Osteoblast (primary cell): ENCODE data around the gene TRPC4. TPM values are rescaled to one million over a fixed set of nuclear protein-coding genes. Genes with fewer than 3 reads are reported as not detected.

Source experiments
- DNase-seq: peaks from one replicate; pipeline ENCODE4 v3.0.0; 2011; ENCODE audit warnings: low spot score, mixed read lengths; ENCODE audit not compliant: insufficient read length; ENCODE audit errors: missing footprints
- H2AFZ ChIP-seq: 2 replicates; pipeline ENCODE4 v1.6.0; 2011; ENCODE audit warnings: mild to moderate bottlenecking, low read length
- H3K27ac ChIP-seq: 2 replicates; pipeline ENCODE4 v1.5.1; 2011; ENCODE audit warnings: mild to moderate bottlenecking, low read depth, low read length, moderate library complexity
- H3K27me3 ChIP-seq: 2 replicates; pipeline ENCODE4 v1.6.0; 2012; ENCODE audit warnings: mild to moderate bottlenecking, control low read depth, inconsistent platforms, low read length, moderate library complexity; ENCODE audit not compliant: insufficient read depth
- H3K36me3 ChIP-seq: 2 replicates; pipeline ENCODE4 v1.5.1; 2011; ENCODE audit warnings: mild to moderate bottlenecking, low read length, control low read depth, moderate library complexity; ENCODE audit not compliant: insufficient read depth
- H3K4me1 ChIP-seq: 2 replicates; pipeline ENCODE4 v1.5.1; 2011; ENCODE audit warnings: mild to moderate bottlenecking, low read length, control low read depth, moderate library complexity; ENCODE audit not compliant: insufficient read depth
- H3K4me2 ChIP-seq: 2 replicates; pipeline ENCODE4 v1.6.0; 2011; ENCODE audit warnings: mild to moderate bottlenecking, low read length; ENCODE audit not compliant: insufficient read depth
- H3K4me3 ChIP-seq: fragments of 200-600 bp; sonication (generic); 3 replicates; pipeline ENCODE4 v1.5.1; 2012; ENCODE audit warnings: mild to moderate bottlenecking, low read length, inconsistent platforms; ENCODE audit not compliant: insufficient read depth
- H3K79me2 ChIP-seq: 2 replicates; pipeline ENCODE4 v1.6.0; 2012; ENCODE audit warnings: mild to moderate bottlenecking, low read length, control low read depth, inconsistent platforms; ENCODE audit not compliant: insufficient read depth
- H3K9me3 ChIP-seq: 2 replicates; pipeline ENCODE4 v1.5.1; 2011; ENCODE audit warnings: low read depth, low read length, control low read depth
- H4K20me1 ChIP-seq: 2 replicates; pipeline ENCODE4 v1.6.0; 2012; ENCODE audit warnings: mild to moderate bottlenecking, low read length, control low read depth; ENCODE audit not compliant: insufficient read depth
- CTCF ChIP-seq: IDR thresholded peaks from 2 replicates; pipeline ENCODE4 v1.5.1; 2011; ENCODE audit warnings: mild to moderate bottlenecking, low read depth, low read length, moderate library complexity; ENCODE audit errors: extremely low read depth
- total RNA-seq: library from RNA; depleted of rRNA; stranded (reverse); fragments of >200 nt; gene quantifications from 2 replicates; pipeline ENCODE4 v1.2.3, GENCODE V29; 2012

The TRPC4 gene
- total RNA-seq, 1 donor = 9.8 TPM

GRCh38 chr13:37893321-37893720, 23.7 kb upstream of the TRPC4 start:
- H3K4me3 ChIP-seq = no peak overlapping the region
- no peak overlapping the region for H3K27ac ChIP-seq
- no peaks in the 10 kb centered on the region for H3K9me3 ChIP-seq
- DNase-seq = no peak
- no peaks in the 10 kb centered on the region for H3K79me2 ChIP-seq
- TF ChIP-seq CTCF = no peak
- H3K4me2 ChIP-seq = no peak overlapping the region
- H4K20me1 ChIP-seq = no peaks in the 10 kb centered on the region
- H3K36me3 ChIP-seq = no peaks in the 10 kb centered on the region
- no peaks in the 10 kb centered on the region for H3K4me1 ChIP-seq
- H2AFZ ChIP-seq = no peak overlapping the region
- no peaks in the 10 kb centered on the region for H3K27me3 ChIP-seq

- Histone ChIP-seq H3K4me3 (no peak overlapping the region), H3K36me3 (no peaks in the 10 kb centered on the region), H3K27me3 (no peaks in the 10 kb centered on the region), H3K79me2 (no peaks in the 10 kb centered on the region), H3K9me3 (no peaks in the 10 kb centered on the region), H3K4me1 (peaks cover 1% of the 10 kb centered on the region), H4K20me1 (no peaks in the 10 kb centered on the region), H3K4me2 (peak overlapping the region; percentile 74), H3K27ac (no peak overlapping the region), H2AFZ (peak overlapping the region; percentile 76)
- no peak for TF ChIP-seq CTCF
- DNase-seq = no peak
Measured at GRCh38 chr13:37889820-37890219, 20.2 kb upstream of the TRPC4 start.

GRCh38 chr13:37889102-37889501, 19.5 kb upstream of the TRPC4 start:
- no peak for DNase-seq
- Histone ChIP-seq H3K27me3 (no peaks in the 10 kb centered on the region), H3K36me3 (no peaks in the 10 kb centered on the region), H3K4me2 (peak overlapping the region; percentile 74), H4K20me1 (no peaks in the 10 kb centered on the region), H3K79me2 (no peaks in the 10 kb centered on the region), H3K27ac (no peak overlapping the region), H3K4me1 (peaks cover 6% of the 10 kb centered on the region), H3K9me3 (no peaks in the 10 kb centered on the region), H2AFZ (peak overlapping the region; percentile 76), H3K4me3 (peak overlapping the region; percentile 50)
- TF ChIP-seq CTCF = no peak

GRCh38 chr13:37886879-37887278, 17.3 kb upstream of the TRPC4 start:
- Histone ChIP-seq H2AFZ (no peak overlapping the region), H3K27me3 (no peaks in the 10 kb centered on the region), H3K79me2 (no peaks in the 10 kb centered on the region), H3K4me2 (no peak overlapping the region), H3K27ac (no peak overlapping the region), H3K4me3 (no peak overlapping the region), H3K9me3 (no peaks in the 10 kb centered on the region), H4K20me1 (no peaks in the 10 kb centered on the region), H3K4me1 (peaks cover 6% of the 10 kb centered on the region), H3K36me3 (no peaks in the 10 kb centered on the region)
- no peak for DNase-seq
- no peak for TF ChIP-seq CTCF
